Globus pallidus (tissue), 1 donor: ENCODE measurements around the gene ANLN.
"Not testable (repeated sequence)": the region's sequence is repeated elsewhere in the genome, so short reads cannot be mapped to it uniquely, and the experiment has no call there.

Source experiments
- DNase-seq: peaks from one replicate; pipeline ENCODE4 v3.0.0-alpha.2; 2015; ENCODE audit warnings: low spot score

Gene ANLN

DNA sequence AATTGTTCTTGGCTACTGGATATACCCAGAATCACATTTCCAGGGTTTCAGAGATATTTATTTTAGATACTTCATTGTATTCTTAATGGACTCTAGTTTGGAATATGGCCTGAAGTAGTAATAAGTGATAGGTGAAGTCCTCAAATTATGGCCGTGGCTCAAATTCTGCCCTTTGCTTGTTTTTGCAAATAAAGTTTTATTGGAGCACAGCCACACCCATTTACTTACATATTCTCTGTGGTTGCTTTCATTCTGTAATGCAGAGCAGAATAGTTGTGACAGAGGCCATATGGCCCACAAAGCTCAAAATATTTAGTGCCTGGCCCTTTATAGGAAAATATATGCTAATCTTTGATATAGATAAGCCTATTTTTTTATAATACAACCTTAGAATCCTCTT lies 19.5 kb downstream of the ANLN start:
- DNase-seq: no peak

DNA sequence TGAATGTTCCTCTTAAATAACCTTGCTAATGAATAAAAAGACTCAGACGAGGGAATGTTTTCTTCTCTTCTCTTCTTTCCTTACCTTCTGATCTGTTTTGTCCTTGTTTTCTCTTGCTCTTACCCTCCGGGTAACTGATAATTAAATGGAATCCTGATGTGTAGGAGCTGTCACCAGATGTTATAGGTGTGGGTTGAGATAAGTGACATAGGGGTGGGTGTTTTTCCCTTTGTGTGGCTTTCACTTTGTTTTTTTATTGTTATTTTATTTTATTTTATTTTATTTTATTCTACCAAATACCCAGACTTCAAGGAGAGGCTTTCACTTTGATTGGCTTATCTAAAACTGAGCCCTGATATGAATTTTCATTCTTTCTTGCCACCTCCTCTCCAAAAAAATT lies 25.5 kb downstream of the ANLN start:
- DNase-seq: no peak

DNA sequence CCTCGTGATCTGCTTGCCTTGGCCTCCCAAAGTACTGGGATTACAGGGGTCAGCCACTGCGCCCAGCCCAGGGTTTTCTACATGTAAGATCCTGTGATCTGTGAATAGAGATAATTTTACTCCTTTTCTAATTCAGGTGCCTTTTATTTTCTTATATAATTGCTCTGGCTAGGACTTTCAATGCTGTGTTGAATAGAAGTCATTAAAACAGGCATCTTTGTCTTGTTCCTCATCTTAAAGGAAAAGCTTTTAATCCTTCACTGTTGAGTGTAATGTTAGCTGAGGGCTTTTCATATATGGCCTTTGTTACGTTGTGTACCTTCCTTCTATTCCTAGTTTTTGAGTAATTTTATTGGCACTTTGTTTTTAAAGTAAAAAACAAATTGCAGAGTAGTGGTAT lies 26.6 kb downstream of the ANLN start:
- DNase-seq: no peak

DNA sequence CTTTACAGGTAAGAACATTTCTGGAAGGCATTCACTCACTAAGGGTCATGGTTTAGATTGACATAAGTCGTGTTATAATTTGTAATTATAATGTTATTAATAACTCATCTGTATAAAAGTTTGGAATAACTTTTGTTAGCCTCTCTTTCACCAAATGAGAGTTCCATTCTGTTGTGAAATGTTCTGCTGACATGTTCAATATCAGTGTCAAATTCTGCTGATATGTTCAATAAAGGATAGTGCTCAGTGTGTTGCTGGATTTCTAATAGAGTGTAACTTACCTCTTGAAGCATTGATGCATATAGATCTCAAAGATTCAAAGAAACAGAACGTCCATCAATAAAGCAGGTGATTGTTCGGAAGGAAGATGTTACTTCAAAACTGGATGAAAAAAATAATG lies 30.6 kb downstream of the ANLN start:
- no peak for DNase-seq

DNA sequence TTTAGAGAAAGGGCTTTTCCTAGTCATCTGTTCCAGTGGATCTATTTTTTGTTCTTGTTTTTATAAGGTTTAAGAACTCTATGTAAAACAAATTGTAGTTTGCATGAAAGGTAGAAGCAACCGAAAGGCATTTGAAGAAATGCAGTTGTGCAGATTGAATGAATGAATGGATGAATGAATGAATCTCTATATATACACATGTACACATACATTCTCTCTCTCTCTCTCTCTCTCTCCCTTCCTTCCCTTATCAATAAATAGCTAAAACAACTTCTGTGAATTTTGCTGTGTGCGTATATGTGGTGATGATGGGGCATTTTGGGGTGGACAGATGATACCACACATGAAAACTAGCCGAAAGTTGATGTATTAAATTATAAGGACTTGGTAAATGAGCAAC lies 32.4 kb downstream of the ANLN start:
- no peak for DNase-seq

DNA sequence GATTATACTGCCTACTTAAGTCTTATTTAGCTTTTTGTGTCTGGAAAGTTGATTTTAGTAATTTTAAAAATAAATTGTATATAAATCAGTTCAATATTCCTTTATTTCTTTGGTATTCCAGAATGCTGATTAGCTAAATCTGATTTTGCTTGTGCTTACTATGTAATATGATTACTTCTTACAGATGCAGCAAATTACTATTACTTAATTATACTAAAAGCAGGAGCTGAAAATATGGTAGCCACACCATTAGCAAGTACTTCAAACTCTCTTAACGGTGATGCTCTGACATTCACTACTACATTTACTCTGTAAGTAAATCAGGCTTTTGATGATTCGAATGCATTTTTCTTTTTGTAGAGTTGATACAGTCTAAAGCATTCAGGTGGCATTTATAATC lies 34.0 kb downstream of the ANLN start:
- no peak for DNase-seq

DNA sequence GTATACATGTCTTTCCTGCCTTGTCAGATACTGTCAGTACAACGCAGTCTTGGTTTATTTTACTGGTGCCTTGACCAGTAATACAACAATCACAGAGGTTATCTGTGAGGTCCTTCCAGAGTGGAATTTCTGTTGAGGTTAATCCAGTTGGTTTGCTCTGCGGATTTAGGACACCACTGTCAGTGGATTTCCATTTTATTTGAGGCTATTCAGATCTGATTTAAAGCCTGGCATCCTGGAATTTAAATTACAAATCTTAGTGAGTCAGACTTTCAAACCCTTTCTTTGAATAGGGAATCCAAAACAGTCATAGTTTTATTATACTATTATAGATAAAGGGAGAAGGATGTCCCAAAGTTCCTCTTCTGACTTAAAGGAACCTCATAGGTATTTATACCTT lies 40.5 kb downstream of the ANLN start:
- no peak for DNase-seq

DNA sequence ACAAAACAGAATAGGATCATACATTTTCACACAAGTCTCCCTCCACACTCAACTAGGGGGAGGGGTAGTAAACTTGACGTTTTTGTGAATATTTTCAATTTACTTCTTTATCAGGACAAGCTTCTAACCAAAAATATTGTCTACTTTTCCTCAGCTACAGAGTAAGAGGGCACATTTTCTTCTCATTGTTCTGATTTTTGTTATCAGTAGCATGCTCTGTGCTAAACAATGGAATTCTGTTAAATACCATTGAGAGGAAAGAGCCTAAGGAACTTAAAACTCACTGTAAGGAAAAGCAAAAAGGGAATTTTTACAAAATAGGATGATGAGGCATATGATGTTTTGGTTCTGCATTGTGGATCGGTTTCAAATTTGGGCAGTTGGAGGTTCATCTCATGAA lies 41.2 kb downstream of the ANLN start:
- DNase-seq: no peak

DNA sequence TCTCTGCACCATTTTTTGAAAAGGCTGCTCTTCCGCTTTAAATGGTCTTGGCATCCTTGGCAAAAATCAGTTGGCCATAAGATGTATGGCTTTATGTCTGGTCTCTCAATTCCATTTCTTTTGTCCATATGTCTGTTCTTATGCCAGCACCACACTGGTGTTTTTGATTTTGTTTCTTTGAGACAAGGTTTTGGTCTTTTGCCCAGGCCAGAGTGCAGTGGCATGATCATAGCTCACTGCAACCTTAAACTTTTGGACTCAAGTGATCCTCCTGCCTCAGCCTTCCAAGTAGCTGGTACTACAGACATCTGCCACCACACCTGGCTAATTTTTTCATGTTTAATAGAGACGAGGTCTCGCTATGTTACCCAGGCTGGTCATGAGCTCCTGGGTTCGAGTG lies 48.5 kb downstream of the ANLN start:
- no peak for DNase-seq

DNA sequence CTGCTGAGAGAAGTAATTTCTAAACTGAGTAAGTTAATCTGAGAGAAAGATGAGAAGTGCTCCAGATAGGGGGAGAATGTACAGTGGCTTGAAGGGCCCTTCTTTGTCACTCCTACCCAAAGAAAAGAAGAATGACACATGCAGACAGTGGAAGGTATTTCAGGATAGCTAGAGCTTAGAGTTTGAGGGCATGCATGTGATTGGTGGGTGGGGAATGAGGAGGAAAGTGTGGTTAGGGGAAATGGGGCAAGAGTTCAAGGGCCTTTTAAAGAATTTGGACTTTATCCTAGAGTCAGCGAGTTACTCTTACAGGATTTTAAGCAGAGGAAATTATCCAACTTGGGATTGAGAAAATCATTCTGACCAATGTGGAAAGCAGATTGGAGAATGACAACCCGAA lies 50.0 kb downstream of the ANLN start:
- no peak for DNase-seq

DNA sequence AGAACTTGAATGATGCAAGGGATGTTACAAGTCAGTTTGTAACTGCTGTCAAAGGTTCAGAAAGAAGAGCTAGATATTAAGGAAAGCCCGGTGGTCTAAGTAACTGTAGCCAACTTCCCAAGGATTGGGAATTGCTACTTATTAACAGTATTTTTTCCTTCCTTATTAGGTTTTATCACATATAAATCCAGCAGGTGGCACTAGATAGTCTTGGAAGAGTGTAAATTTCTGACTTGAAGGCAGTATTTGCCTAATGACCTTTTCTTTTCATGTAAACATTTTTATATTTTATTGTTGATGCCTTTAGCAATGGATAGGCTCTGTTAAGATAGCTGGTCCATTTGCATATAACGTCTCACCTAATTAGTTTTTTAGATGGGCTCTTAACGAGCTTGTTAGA lies 51.2 kb downstream of the ANLN start:
- DNase-seq: peak; percentile 19

DNA sequence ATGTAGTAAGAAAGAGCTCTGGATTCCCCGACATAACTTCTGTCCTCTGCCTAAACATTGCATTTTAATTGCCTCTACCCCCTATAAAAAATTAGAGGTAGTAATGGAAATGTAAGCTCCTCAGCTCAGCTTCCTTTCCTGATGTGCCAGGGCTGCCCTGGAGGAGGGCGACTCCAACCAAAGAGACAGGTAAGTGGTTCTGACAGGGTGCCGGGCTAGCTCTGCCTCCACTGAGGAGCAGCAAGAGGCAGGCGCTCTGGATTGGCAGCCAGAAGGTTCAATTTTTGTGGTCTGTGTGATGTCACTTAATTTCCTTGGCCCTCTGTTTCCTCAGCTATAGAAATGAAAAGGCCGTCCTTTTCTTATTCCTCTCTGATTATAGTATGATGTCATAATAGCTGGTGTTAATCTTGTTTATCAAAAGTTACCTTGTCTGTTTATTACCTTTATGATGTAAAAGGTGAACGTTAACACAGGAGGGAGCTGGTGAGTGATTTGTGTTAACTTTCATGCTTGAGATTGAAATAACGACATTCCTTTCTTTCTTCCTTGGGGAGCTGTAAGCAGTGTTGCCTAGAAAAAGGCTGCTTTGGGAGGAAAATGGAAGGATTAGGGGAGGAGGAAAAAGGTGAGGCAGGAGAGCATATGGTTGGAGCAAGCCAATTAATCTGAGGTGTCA lies 51.8 kb downstream of the ANLN start:
- DNase-seq: no peak

DNA sequence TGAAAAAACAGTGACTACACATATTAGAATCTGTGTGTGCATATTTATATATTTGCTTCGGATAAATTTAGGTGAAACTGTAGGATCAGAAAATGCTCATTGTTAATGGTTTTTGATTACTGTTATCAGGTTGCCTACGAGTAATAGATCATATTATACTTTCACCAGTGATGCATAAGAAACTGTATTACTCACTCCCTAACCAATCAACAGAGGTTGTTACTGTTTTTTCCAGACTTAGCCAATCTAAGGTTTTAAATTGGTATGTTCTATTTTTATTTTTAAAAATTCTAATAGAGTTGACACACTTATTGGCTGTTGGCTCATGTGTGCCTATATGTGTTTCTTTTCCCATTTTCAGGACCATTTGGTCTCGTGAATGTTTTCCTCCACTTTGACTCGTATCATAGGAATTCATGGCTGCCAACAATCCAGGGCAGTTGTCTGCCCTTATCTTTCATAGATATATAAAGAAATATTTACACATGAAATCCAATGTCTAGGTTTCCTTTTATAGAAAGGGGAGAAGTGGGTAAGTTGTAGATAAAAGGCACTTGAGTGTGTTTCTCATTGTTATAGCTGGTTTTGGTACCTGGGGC lies 59.2 kb downstream of the ANLN start:
- DNase-seq: no peak

DNA sequence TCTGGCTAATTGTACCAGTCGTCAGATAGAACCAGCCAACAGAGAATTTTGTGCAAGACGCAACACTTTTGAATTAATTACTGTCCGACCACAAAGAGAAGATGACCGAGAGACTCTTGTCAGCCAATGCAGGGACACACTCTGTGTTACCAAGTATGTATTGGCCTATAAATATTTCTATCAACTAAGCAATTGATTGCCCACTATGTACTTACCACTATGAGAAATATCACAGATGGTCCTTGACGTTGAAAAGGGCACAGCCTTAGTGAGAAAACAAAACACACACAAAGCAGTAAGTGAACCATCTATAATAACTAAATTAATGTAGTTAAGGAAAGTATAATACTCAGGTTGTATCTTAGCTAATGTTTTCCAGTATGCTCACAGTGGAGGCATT lies 60.0 kb downstream of the ANLN start:
- DNase-seq: no peak

DNA sequence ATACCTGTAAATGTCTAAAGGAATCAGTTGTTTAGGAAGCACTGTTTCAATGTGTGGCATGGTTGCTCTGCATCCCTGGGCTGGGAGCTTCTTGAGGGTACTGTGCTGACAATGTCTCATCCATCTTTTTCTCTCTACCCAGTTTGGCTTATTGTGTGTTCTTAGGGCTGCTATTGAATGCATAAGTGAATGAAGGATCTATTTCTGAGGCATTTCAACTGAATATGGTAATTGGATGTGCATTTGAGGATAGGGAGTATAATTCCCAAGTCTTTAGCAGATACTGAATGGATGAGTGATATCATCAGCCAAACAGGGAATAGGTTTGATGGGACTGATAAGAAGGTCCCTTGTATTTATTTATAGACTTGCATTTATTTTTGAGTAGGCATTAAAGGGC lies 64.1 kb downstream of the ANLN start:
- DNase-seq: no peak

DNA sequence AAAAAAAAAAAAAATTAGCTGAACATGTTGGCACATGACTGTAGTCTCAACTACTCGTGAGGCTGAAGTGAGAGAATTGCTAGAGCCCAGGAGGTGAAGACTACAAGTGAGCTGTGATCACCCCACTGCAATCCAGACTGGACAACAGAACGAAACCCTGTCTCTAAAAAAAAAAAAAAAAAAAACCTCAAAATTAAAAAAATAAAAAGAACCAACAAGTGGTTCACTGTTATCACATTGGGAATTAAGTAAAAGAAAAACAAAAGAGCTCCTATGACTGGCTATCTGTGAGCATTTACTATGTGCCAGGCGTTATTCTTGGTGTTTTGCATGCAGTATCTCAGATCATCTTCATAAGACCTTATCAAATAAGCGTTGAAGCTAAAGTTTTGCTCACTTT lies 66.0 kb downstream of the ANLN start:
- DNase-seq: no peak

DNA sequence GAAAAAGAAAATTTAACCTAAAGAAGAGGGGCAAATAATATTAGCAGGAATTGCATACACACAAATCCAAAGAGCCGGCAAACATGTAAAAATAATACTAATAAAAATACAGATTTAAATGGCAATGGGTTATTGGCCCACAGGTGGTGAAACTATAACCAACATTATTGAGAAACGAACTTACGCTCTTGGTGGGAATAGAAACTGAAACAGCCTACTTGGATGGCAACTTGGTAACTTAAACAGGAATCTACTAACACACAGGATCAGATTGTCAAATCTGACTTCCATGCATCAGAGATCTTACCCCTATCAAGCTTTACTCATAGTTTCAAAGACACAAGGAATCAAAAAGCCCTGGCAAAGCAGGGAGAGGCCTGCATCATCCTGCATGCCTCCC lies 66.5 kb downstream of the ANLN start:
- no peak for DNase-seq

DNA sequence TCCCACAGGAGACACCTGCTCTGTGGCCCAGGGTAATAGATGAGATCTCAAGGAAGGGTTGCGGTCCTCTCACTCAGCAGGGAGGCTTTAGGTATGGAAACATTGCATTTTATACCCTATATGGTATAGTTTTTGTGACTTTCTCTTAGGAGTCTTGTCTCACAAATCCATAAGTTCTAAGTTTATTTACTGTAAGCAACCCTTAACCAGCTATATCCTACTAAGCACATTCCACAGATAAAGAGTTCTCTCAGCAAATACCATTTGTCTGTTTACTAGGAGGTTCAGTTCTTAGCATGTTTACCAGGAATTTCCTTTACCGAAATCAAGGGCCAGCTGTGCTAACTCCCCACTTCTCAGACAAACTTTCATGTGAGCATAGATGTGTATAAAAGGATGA lies 66.9 kb downstream of the ANLN start:
- no peak for DNase-seq

DNA sequence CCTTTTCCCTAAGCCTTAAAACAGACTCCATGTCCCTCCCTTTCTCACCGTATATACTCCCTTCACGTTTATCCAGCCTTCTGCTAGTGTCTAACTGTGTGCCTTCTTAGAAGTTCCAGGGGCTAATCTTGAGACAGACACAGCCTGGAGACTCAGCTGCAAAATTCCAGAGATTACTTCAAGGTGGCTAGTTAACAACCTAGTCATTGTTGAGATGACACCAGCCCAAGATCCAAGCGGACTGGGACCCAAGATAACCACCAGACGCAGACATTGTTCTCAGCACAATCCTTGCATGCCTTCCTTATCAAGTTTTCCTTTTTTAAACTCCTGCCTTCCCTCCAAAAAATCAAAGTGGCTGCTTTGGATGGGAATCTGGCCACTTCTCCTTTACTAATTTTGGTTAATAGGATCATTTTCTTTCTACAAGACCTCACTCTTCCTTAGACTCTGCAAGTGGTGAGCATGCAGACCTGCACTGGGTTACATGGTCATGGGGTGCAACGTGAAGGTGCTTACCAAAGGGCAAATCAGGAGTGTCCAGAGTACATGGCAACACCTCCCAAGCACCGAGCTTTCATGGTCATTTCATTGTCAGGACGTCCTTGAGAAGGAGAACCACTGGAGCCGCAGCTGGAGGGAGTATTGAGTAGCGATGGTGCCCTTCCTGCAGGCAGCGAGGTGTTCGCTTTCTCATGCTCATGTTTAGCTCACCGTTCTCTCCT lies 69.7 kb downstream of the ANLN start:
- DNase-seq: no peak

DNA sequence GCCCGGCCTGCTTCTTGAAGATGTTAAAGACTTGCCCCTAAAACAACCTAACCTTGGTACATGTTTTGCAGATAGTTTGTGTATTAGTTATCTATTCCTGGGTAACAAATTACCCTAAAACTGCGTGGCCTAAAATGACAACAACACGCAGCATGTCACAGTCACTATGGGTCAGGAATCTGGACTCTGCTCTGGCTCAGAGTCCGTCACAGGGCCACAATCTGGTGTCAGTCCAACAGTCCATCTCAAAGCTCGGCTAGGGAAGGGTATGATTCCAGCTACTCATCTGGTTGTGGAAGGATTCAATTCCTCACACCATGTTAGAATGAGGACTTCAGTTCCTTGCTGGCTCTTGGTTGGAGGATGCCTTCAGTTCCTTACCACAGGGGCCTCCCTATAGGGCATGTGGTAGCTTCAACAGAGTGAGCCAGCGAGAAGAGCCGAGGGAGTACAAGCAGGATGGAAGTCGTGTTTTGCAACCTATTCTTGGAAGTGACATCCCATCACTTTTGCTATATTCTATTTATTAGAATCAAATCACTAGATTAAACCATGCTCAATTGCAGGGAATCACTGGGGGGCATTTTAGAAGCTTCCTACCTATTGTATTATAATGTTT lies 71.3 kb downstream of the ANLN start:
- DNase-seq: no peak

DNA sequence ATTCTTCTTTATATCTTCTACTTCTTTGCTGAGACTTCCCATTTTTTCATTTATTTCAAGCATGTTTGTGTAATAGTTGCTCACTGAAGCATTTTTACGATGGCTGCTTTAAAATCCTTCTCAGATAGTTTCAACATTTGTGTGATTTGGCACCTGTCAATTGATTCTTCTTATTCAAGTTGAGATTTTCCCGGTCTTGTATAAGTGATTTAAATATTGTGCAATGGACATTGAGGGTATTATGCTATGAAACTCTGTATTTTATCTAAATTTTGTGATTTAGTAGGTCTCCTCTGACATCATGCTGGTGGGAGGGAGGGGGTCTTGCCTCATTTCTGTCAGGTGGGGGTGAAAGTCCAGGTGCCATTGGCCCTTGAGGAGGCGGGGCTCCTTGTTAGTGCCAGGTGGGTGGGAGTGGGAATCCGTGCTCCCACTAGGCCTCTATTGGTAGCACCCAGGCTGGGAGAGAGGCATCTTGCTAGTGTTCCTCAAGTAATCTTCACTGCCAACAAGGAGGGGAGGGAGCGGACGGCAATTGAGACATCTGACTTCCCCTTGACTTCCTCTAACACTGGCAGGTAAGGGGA lies 73.0 kb downstream of the ANLN start:
- DNase-seq: no peak

DNA sequence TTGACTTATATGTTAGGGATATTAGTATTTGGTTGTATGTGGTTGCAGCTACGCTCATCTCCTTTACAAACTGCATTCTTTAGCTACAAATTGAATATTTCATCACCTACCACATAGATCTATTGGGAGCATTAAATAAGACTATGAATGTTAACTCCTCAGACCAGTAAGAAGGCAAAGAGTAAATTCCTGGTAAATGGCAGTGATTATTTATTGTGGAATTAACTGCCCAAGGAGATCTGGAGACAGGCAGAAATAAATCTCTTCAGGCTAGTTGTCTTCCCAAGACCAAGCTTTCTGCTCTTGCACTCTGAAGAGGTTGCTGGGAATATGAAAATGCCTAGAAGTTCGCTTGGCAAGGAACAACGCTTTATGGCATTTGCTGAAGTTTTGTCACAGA lies 74.6 kb downstream of the ANLN start:
- DNase-seq: no peak

DNA sequence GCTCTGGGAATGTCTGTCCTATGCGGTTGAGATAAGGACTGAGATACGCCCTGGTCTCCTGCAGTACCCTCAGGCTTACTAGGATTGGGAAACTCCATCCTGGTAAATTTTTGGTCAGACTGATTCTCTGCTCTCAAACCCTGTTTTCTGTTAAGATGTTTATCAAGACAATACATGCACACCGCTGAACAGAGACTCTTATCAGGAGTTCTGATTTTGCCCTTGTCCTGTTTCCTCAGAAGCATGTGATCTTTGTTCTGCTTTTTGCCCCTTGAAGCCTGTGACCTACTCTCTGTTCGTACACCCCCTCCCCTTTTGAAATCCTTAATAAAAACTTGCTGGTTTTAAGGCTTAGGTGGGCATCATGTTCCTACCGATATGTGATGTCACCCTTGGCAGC lies 76.3 kb downstream of the ANLN start:
- not testable (repeated sequence) for DNase-seq
